ENCODE results near the gene ATG16L2.

The ATG16L2 gene

DNA sequence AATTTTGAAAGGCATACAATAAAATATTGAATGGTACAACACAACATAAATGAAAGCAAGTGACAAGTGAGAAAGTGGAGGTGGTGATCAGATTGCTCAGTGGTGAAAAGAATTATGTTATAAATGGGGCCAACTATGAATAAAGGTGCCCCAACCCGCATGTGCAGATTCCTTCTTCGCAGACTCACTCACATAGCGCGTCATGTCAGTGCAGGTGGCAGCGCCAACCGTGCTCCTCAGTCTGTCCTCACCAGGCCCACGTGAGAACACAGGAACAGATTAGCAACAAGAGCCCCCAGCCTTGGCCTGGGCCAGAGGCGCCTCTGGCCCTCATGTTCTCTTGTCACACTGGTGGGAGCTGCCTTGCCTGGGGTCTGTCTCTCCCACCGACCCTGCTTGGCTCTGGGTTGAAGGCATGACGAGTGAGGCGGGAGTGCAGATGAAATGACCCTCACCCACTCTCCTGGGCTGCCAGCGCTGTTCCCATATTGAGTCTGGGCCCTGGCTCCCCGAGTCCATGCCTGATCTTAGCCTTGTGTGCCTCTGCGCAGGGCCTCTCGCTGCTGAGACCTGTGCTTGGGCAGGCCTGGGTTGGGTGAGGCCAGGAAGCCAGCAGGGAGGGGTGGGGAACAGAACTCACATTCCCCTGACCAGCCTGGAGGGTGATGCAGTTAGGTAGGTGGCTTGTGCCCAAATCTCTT, 6.4 kb downstream of the ATG16L2 start:
- no peak for DNase-seq (ENCODE audit: extremely low read depth, low read depth)
- no peak overlapping the region for H3K4me3 ChIP-seq (replicated peaks; ENCODE audit: low read depth, low read length)
- TF ChIP-seq, protein P1, sequence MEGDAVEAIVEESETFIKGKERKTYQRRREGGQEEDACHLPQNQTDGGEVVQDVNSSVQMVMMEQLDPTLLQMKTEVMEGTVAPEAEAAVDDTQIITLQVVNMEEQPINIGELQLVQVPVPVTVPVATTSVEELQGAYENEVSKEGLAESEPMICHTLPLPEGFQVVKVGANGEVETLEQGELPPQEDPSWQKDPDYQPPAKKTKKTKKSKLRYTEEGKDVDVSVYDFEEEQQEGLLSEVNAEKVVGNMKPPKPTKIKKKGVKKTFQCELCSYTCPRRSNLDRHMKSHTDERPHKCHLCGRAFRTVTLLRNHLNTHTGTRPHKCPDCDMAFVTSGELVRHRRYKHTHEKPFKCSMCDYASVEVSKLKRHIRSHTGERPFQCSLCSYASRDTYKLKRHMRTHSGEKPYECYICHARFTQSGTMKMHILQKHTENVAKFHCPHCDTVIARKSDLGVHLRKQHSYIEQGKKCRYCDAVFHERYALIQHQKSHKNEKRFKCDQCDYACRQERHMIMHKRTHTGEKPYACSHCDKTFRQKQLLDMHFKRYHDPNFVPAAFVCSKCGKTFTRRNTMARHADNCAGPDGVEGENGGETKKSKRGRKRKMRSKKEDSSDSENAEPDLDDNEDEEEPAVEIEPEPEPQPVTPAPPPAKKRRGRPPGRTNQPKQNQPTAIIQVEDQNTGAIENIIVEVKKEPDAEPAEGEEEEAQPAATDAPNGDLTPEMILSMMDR (IDR thresholded peaks at IDR 0.05; ENCODE audit: low read depth, low read length, missing control alignments) = no peak

DNA sequence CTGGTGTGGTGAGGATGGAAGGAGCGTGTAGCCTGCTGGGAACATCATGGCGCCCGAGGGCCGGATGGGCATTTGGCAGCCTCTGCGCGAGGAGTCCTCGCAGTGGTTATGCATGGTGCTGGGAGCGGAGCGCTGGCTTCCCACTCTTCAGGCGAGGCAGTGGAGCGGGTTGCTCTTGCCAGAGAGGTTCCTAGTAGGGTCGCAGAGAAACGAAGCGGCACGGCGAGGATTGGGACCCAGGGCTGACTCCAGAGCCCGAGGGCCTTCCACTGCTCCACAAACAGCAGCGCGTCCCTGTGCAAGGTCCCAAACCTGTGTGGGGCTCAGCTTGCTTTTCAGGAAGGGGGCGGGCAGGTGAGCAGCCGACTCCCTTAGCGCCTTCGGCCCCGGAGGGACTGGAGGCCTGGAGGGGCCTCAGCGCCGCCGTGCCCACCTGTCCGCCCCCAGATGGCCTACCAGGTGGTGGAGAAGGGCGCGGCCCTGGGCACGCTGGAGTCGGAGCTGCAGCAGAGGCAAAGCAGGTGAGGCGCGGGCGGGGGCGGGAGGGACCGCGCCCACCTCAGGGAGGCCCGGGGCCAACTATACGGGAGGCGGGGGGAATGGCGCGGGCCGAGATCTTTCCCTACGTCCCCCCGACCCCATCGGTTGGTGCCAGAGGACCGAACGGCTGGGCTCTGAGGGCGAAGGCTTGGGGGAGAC, 7.2 kb downstream of the ATG16L2 start:
- DNase-seq (ENCODE audit: extremely low read depth, low read depth) = no peak
- peak overlapping the region; percentile 43 for H3K4me3 ChIP-seq (replicated peaks; ENCODE audit: low read depth, low read length)
- TF ChIP-seq, protein P1 (IDR thresholded peaks at IDR 0.05; ENCODE audit: low read depth, low read length, missing control alignments) = no peak

DNA sequence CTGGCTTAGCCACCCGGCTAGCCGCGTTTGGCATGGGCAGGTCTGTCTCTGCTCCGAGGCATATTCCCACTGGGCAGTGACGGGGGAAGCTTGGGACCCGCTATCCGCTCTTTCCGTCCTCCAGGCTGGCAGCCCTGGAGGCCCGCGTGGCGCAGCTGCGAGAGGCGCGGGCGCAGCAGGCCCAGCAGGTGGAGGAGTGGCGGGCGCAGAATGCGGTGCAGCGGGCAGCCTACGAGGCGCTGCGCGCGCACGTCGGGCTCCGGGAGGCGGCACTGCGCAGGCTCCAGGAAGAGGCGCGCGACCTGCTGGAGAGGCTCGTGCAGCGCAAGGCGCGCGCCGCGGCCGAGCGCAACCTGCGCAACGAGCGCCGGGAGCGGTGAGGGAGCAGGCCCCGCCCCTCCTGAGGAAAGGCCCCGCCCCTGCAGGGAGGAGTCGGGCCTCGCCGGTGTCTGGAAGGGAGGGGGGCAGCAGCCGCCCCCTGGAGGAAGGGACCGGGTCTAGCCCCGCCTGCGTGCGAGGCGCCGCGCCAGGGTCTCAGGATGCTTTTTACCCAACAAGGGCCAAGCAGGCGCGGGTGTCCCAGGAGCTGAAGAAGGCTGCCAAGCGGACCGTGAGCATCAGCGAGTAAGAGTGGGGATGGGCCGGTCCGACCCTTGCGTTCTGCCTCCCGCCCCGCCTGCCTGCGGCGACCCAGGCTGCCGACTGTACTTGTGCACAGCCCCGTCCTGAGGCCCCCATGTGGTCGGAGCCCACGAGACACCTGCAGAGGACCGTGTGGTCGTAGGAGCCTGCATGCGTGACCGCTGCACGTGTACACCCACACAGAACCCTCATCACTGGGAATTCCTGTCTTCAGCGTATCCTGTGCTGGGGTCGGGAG, 7.9 kb downstream of the ATG16L2 start:
- TF ChIP-seq, protein P1 (IDR thresholded peaks at IDR 0.05; ENCODE audit: low read depth, low read length, missing control alignments) = peak; percentile 31
- H3K4me3 ChIP-seq (replicated peaks; ENCODE audit: low read depth, low read length) = peak overlapping the region; percentile 43
- no peak for DNase-seq (ENCODE audit: extremely low read depth, low read depth)

DNA sequence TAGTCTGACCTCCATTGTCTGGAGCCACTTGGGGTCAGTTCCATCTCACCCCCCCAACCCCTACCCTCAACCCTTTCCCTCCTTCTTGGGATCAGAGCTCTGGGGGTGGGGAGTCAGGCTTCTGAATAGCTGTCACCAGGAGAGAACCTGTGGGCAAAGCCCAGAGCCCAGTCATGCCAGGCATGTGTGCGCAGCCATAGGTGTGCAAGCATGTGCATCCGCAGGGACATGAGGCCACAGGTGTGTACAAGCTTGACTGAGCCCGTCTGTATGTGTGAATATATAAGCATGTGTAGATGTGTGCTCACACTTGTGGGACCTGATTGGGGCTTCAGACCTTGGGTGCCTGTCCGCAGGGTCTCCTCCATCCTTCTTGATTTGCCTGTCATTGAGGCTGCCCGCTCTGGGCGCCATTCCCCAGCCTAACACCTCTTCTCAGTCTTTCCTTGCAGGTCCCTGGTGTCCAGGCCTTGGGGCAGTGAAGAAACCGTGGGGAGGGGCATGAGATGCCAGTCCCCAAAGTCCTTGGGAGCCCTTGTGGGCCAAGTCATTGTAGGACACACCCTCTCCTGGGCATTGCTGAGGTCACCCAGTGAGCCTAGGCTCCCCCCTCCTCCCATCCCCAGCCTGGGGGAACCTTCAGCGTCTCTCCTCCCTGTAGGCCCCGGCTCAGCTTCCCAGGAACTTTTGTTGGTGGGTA, 9.0 kb downstream of the ATG16L2 start:
- no peak for DNase-seq (ENCODE audit: extremely low read depth, low read depth)
- TF ChIP-seq, protein P1 (IDR thresholded peaks at IDR 0.05; ENCODE audit: low read depth, low read length, missing control alignments) = no peak
- no peak overlapping the region for H3K4me3 ChIP-seq (replicated peaks; ENCODE audit: low read depth, low read length)

DNA sequence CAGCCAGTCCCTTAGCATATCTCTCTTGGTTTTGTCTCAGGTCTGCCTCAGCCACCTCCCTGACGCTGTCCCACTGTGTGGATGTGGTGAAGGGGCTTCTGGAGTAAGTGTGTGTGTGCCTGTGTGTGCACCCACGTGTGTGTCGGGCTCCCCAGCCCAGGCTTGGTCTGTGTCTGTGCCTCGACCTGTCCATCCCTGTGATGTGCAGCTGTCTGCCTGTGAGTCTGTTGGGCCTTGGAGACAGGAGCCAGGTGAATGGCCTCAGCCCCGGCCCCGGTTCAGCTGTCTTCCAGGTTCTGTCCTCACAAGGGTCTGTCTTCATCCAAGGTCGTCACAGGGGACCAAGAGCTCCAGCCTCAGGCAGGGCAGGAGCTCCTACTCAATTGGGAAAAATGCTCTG, 9.8 kb downstream of the ATG16L2 start:
- TF ChIP-seq, protein P1 (IDR thresholded peaks at IDR 0.05; ENCODE audit: low read depth, low read length, missing control alignments) = no peak
- no peak for DNase-seq (ENCODE audit: extremely low read depth, low read depth)
- no peak overlapping the region for H3K4me3 ChIP-seq (replicated peaks; ENCODE audit: low read depth, low read length)

DNA sequence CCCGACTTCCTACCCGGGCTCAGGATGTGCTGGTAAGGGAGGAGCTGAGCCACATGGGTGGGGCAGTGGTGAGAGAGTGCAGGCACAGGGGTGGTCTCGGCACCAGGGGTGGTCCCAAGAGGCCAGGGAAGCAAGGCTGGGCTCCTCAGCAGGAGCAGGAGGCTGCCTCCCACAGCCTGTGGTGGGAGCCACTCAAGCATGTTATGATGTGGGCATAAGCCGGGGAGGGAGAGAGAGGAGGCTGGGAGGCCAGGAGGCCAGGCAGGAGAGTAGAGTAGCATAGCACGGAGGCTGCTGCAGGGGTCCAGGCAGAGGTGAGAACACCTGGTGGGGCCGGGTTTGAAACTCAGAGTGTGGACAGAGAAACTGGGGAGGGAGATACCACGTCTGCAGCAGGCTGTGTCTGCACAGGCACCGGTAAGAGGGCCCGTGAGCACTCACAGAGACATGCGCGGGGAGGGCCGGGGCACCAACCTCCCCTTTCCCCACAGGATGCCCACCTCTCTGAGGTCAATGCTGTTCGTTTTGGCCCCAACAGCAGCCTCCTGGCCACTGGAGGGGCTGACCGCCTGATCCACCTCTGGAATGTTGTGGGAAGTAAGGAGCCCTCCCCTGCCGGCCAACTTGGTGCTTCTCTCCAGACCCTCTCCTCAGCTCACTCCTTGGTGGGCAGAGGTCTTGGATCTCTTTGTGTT, 10.7 kb downstream of the ATG16L2 start:
- H3K4me3 ChIP-seq (replicated peaks; ENCODE audit: low read depth, low read length) = no peak overlapping the region
- TF ChIP-seq, protein P1 (IDR thresholded peaks at IDR 0.05; ENCODE audit: low read depth, low read length, missing control alignments) = no peak

More for the DNA sequence above, 10.7 kb downstream of the ATG16L2 start:
- DNase-seq (ENCODE audit: extremely low read depth, low read depth) = no peak

Measured in HFF-Myc (cell line).